ENCODE data around the gene NCK2. TPM values are rescaled to one million over a fixed set of nuclear protein-coding genes. Genes with fewer than 3 reads are reported as not detected.
A peak's percentile ranks its signal among the peaks of the same experiment; 100 is the strongest.

Gene NCK2
- total and polyA plus RNA-seq, 2 of the 4 experiments (the other 2 are of a cell fraction) = 15.8 to 22.2 TPM

GRCh38 chr2:105736145-105736544 lies 8.6 kb upstream of the NCK2 start:
- BruUV-seq (replicated peaks) = no TSS peak
- dilution Hi-C loops (cut with HindIII; ENCODE audit: low sequenced_read_pairs, unreplicated experiment) (no loop called here), in situ Hi-C loops (cut with MboI; ENCODE audit: low sequenced_read_pairs) (no loop called here), intact Hi-C loops (cut with micrococcal nuclease) (no loop called here)
- Histone ChIP-seq H2BK5ac (ENCODE audit: low read depth, low read length, poor library complexity, severe bottlenecking) (no peak overlapping the region), H3K4me3 (ENCODE audit: insufficient read depth, low read depth, low read length) (no peak overlapping the region), H2BK20ac (ENCODE audit: low read depth, low read length) (0 out of 2 replicates have a peak overlapping the region, but pooled peaks have one; percentile 3), H3K56ac (ENCODE audit: extremely low read depth, insufficient read depth, low read length) (no peak overlapping the region), H3K18ac (ENCODE audit: low read depth, low read length) (no peak overlapping the region), H3K9ac (ENCODE audit: low read depth, low read length) (no peak overlapping the region), H2AK5ac (ENCODE audit: low read depth, low read length) (peak overlapping the region; percentile 2; the same call in 1 of the 2 replicates), H3K14ac (replicated peaks; ENCODE audit: low read depth, low read length) (no peak overlapping the region), H3K9me3 (ENCODE audit: control insufficient read depth, insufficient read depth, low read length) (no peaks in the 10 kb centered on the region), H2AK9ac (replicated peaks; ENCODE audit: low read depth, low read length, poor library complexity) (no peak overlapping the region), H2BK15ac (ENCODE audit: low read depth, low read length) (no peak overlapping the region), H2BK120ac (ENCODE audit: low read depth, low read length) (no peak overlapping the region), H3K23ac (ENCODE audit: low read depth, low read length) (no peak overlapping the region; the same call in 1 of the 2 replicates), H3K27me3 (ENCODE audit: control insufficient read depth, insufficient read depth, low read length) (peaks cover 5% of the 10 kb centered on the region), H3K4me1 (ENCODE audit: control insufficient read depth, insufficient read depth, low read length) (no peaks in the 10 kb centered on the region), H3K9me1 (ENCODE audit: insufficient read depth, low read length) (0 out of 2 replicates have a peak, but pooled peaks cover 2% of the 10 kb centered on the region), H3K4ac (ENCODE audit: low read depth, low read length) (no peak overlapping the region), H3K4me2 (ENCODE audit: low read depth, low read length) (no peak overlapping the region), H4K8ac (ENCODE audit: low read depth in 2 of 2, low read length in 2 of 2) (no peak overlapping the region), H3K79me1 (ENCODE audit: low read depth in 1 of 2, low read length in 2 of 2) (no peaks in the 10 kb centered on the region), H4K20me1 (ENCODE audit: insufficient read depth, low read length) (no peaks in the 10 kb centered on the region), H3K27ac (ENCODE audit: insufficient read depth, low read length) (no peak overlapping the region), H2AFZ (replicated peaks; ENCODE audit: low read length, poor library complexity) (peak overlapping the region; percentile 5), H3K36me3 (ENCODE audit: control insufficient read depth, insufficient read depth, low read length) (no peaks in the 10 kb centered on the region), H4K5ac (ENCODE audit: low read depth, low read length) (no peak overlapping the region), H4K91ac (ENCODE audit: insufficient read depth, low read depth, low read length) (no peak overlapping the region; the same call in 1 of the 2 replicates)
- DNase-seq (no peak), ATAC-seq (ENCODE audit: low read depth) (no peak)
- ChIA-PET CTCF (no interaction called here), POLR2A (ENCODE audit: unreplicated experiment) (no interaction called here)
- no CpG with 5 or more reads among the region's 6 CpGs for WGBS, 2 experiments (ENCODE audit: extremely low coverage in 2 of 2, insufficient read length in 1 of 2)
- no peak for TF ChIP-seq RFX5 (IDR thresholded peaks at IDR 0.05; ENCODE audit: low read depth, low read length)
- TF ChIP-seq FOS (IDR thresholded peaks at IDR 0.05; ENCODE audit: low read depth, low read length) = no peak
- TF ChIP-seq MAFK (IDR thresholded peaks at IDR 0.05; ENCODE audit: low read depth, low read length) = no peak

Data from IMR-90 (cell line).